OCI-LY1 (cell line): ENCODE results near the gene DOLPP1.

Experiments used
- H2AFZ ChIP-seq: fragments of 200-600 bp; sonication (generic), shearing (Covaris generic); 2 replicates; pipeline ENCODE4 v1.6.0; 2014; ENCODE audit warnings: antibody characterized with exemption, mild to moderate bottlenecking, low read length
- H3F3A ChIP-seq: fragments of 200-600 bp; sonication (generic), shearing (Covaris generic); 2 replicates; pipeline ENCODE4 v1.6.0; 2014; ENCODE audit warnings: mild to moderate bottlenecking, antibody characterized with exemption, low read length, moderate library complexity; ENCODE audit not compliant: insufficient read depth
- H3K27ac ChIP-seq: fragments of 200-600 bp; sonication (generic); 2 replicates; pipeline ENCODE4 v1.5.1; 2014; ENCODE audit warnings: low read length, mixed run types, mild to moderate bottlenecking, low read depth; ENCODE audit not compliant: poor library complexity, severe bottlenecking
- H3K27me3 ChIP-seq: fragments of 200-600 bp; sonication (generic); 2 replicates; pipeline ENCODE4 v1.6.0; 2014; ENCODE audit warnings: antibody characterized with exemption, mild to moderate bottlenecking, low read length, moderate library complexity; ENCODE audit not compliant: insufficient read depth
- H3K36me3 ChIP-seq: fragments of 200-600 bp; sonication (generic); 2 replicates; pipeline ENCODE4 v1.6.1; 2014; ENCODE audit warnings: mild to moderate bottlenecking, antibody characterized with exemption, low read length, moderate library complexity, mixed read lengths; ENCODE audit not compliant: insufficient read depth
- H3K4me1 ChIP-seq: fragments of 200-600 bp; sonication (generic); 2 replicates; pipeline ENCODE4 v1.5.1; 2014; ENCODE audit warnings: mild to moderate bottlenecking, low read length, moderate library complexity; ENCODE audit not compliant: insufficient read depth, severe bottlenecking
- H3K4me2 ChIP-seq: fragments of 200-600 bp; sonication (generic), shearing (Covaris generic); 2 replicates; pipeline ENCODE4 v1.6.1; 2014; ENCODE audit warnings: low read length
- H3K4me3 ChIP-seq: fragments of 200-600 bp; sonication (generic); 2 replicates; pipeline ENCODE4 v1.5.1; 2014; ENCODE audit warnings: low read length, low read depth, mild to moderate bottlenecking, mixed read lengths; ENCODE audit not compliant: poor library complexity, severe bottlenecking
- H3K79me2 ChIP-seq: fragments of 200-600 bp; shearing (Covaris generic); 2 replicates; pipeline ENCODE4 v1.6.1; 2016; ENCODE audit warnings: mixed run types, low read length, mixed read lengths; ENCODE audit not compliant: insufficient read depth
- H3K9ac ChIP-seq: fragments of 200-600 bp; sonication (generic), shearing (Covaris generic); 2 replicates; pipeline ENCODE4 v1.6.1; 2014; ENCODE audit warnings: mild to moderate bottlenecking, low read length, mixed read lengths
- H3K9me2 ChIP-seq: fragments of 200-600 bp; sonication (generic), shearing (Covaris generic); 2 replicates; pipeline ENCODE4 v1.6.1; 2014; ENCODE audit warnings: low read depth, mild to moderate bottlenecking, low read length, mixed read lengths
- H3K9me3 ChIP-seq: fragments of 200-600 bp; shearing (Covaris generic); 2 replicates; pipeline ENCODE4 v1.6.1; 2014; ENCODE audit warnings: low read length, mixed read lengths
- H4K20me1 ChIP-seq: fragments of 200-600 bp; sonication (generic), shearing (Covaris generic); 2 replicates; pipeline ENCODE4 v1.6.0; 2016; ENCODE audit warnings: mild to moderate bottlenecking, low read length; ENCODE audit not compliant: insufficient read depth
- EZH2 ChIP-seq: fragments of 200-600 bp; sonication (generic), shearing (Covaris generic); IDR thresholded peaks from 2 replicates; pipeline ENCODE4 v1.8.0; 2017; ENCODE audit warnings: borderline replicate concordance, mixed run types, mild to moderate bottlenecking, antibody characterized with exemption, low read length, moderate library complexity, mixed read lengths
- TF ChIP-seq, protein P1 (sequence below): fragments of 200-600 bp; sonication (generic), shearing (Covaris generic); IDR thresholded peaks from 2 replicates; pipeline ENCODE4 v1.5.1; 2017; ENCODE audit warnings: mild to moderate bottlenecking, antibody characterized with exemption, low read length, moderate library complexity, mixed read lengths

Gene DOLPP1

GRCh38 chr9:129040113-129040643 lies 40.7 kb upstream of the DOLPP1 start:
- peaks cover 19% of the 10 kb centered on the region for H3K4me1 ChIP-seq
- H2AFZ ChIP-seq: no peak overlapping the region
- H3K79me2 ChIP-seq: peaks cover 12% of the 10 kb centered on the region
- H4K20me1 ChIP-seq: no peaks in the 10 kb centered on the region
- H3F3A ChIP-seq: no peaks in the 10 kb centered on the region
- TF ChIP-seq, protein P1, sequence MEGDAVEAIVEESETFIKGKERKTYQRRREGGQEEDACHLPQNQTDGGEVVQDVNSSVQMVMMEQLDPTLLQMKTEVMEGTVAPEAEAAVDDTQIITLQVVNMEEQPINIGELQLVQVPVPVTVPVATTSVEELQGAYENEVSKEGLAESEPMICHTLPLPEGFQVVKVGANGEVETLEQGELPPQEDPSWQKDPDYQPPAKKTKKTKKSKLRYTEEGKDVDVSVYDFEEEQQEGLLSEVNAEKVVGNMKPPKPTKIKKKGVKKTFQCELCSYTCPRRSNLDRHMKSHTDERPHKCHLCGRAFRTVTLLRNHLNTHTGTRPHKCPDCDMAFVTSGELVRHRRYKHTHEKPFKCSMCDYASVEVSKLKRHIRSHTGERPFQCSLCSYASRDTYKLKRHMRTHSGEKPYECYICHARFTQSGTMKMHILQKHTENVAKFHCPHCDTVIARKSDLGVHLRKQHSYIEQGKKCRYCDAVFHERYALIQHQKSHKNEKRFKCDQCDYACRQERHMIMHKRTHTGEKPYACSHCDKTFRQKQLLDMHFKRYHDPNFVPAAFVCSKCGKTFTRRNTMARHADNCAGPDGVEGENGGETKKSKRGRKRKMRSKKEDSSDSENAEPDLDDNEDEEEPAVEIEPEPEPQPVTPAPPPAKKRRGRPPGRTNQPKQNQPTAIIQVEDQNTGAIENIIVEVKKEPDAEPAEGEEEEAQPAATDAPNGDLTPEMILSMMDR: no peak
- TF ChIP-seq EZH2: no peak
- no peaks in the 10 kb centered on the region for H3K9me3 ChIP-seq
- no peaks in the 10 kb centered on the region for H3K27me3 ChIP-seq
- no peak overlapping the region for H3K4me2 ChIP-seq
- H3K9ac ChIP-seq: no peak overlapping the region
- no peak overlapping the region for H3K4me3 ChIP-seq
- H3K27ac ChIP-seq: no peak overlapping the region
- peaks cover 32% of the 10 kb centered on the region for H3K36me3 ChIP-seq
- H3K9me2 ChIP-seq: no peaks in the 10 kb centered on the region

GRCh38 chr9:129042016-129042415 lies 38.9 kb upstream of the DOLPP1 start:
- Histone ChIP-seq H3K9me2 (no peaks in the 10 kb centered on the region), H3K4me2 (no peak overlapping the region), H3K4me3 (no peak overlapping the region), H3K9me3 (no peaks in the 10 kb centered on the region), H3K9ac (no peak overlapping the region), H2AFZ (no peak overlapping the region), H3F3A (no peaks in the 10 kb centered on the region), H3K27me3 (no peaks in the 10 kb centered on the region), H3K79me2 (peaks cover 9% of the 10 kb centered on the region), H3K27ac (no peak overlapping the region), H3K4me1 (peaks cover 15% of the 10 kb centered on the region), H3K36me3 (peaks cover 32% of the 10 kb centered on the region), H4K20me1 (no peaks in the 10 kb centered on the region)
- TF ChIP-seq EZH2: no peak
- TF ChIP-seq, protein P1: no peak

GRCh38 chr9:129052592-129052991 lies 28.3 kb upstream of the DOLPP1 start:
- Histone ChIP-seq H3K9me2 (no peaks in the 10 kb centered on the region), H2AFZ (no peak overlapping the region), H3K9ac (no peak overlapping the region), H3K36me3 (peaks cover 45% of the 10 kb centered on the region), H3K4me3 (no peak overlapping the region), H3F3A (no peaks in the 10 kb centered on the region), H3K27ac (no peak overlapping the region), H3K79me2 (no peaks in the 10 kb centered on the region), H3K4me1 (no peaks in the 10 kb centered on the region), H4K20me1 (no peaks in the 10 kb centered on the region), H3K9me3 (no peaks in the 10 kb centered on the region), H3K4me2 (no peak overlapping the region), H3K27me3 (no peaks in the 10 kb centered on the region)
- no peak for TF ChIP-seq EZH2
- TF ChIP-seq, protein P1: no peak
